ENCODE data around the gene OXLD1.
"Not testable (repeated sequence)": the region's sequence is repeated elsewhere in the genome, so short reads cannot be mapped to it uniquely, and the experiment has no call there.

The OXLD1 gene

GRCh38 chr17:81648707-81649085 lies 17.7 kb downstream of the OXLD1 start:
- DNase-seq, result no peak

- DNase-seq, result no peak
Measured at GRCh38 chr17:81648013-81648706, 18.2 kb downstream of the OXLD1 start.

- DNase-seq, result no peak
Measured at GRCh38 chr17:81647640-81648012, 18.8 kb downstream of the OXLD1 start.

- no peak for DNase-seq
Measured at GRCh38 chr17:81646869-81647600, 19.4 kb downstream of the OXLD1 start.

GRCh38 chr17:81644976-81645952 lies 21.1 kb downstream of the OXLD1 start:
- no peak for DNase-seq

GRCh38 chr17:81644496-81644895 lies 21.9 kb downstream of the OXLD1 start:
- no peak for DNase-seq

GRCh38 chr17:81641825-81642489 lies 24.4 kb downstream of the OXLD1 start:
- DNase-seq, result no peak

- DNase-seq, result no peak
Measured at GRCh38 chr17:81640011-81640410, 26.4 kb downstream of the OXLD1 start.

- no peak for DNase-seq
Measured at GRCh38 chr17:81638683-81639082, 27.7 kb downstream of the OXLD1 start.

- DNase-seq, result peak; percentile 72
Measured at GRCh38 chr17:81636505-81637288, 29.7 kb downstream of the OXLD1 start, which contains the start of the genes NPLOC4 and TSPAN10. Gene NPLOC4 (minus strand): TSS chr17:81637112. CDS start chr17:81636930, 182 bp downstream. Gene TSPAN10 (plus strand): TSS chr17:81637196. CDS start chr17:81642413, 5,217 bp downstream.

- DNase-seq, result no peak
Measured at GRCh38 chr17:81635973-81636504, 30.4 kb downstream of the OXLD1 start.

- no peak for DNase-seq
Measured at GRCh38 chr17:81635431-81635830, 31.0 kb downstream of the OXLD1 start.

- DNase-seq, result no peak
Measured at GRCh38 chr17:81631482-81631881, 34.9 kb downstream of the OXLD1 start.

- DNase-seq, result no peak
Measured at GRCh38 chr17:81630274-81630673, 36.1 kb downstream of the OXLD1 start.

- DNase-seq, result no peak
Measured at GRCh38 chr17:81621494-81622130, 44.8 kb downstream of the OXLD1 start.

- not testable (repeated sequence) for DNase-seq
Measured at GRCh38 chr17:81618307-81618706, 48.1 kb downstream of the OXLD1 start.

- no peak for DNase-seq
Measured at GRCh38 chr17:81616877-81617276, 49.5 kb downstream of the OXLD1 start.

- no peak for DNase-seq
Measured at GRCh38 chr17:81615401-81615930, 50.9 kb downstream of the OXLD1 start.

All from kidney glomerular epithelial cell (primary cell).